H1 (cell line): ENCODE results near the gene SPON2. TPM values are rescaled to one million over a fixed set of nuclear protein-coding genes. Genes with fewer than 3 reads are reported as not detected.

ENCODE experiments used
- BACH1 ChIP-seq: IDR thresholded peaks from 2 replicates; pipeline ENCODE4 v1.6.1; 2012; ENCODE audit warnings: low read length, improper control_type of control experiment
- CHD7 ChIP-seq: fragments of 300-600 bp; sonication (generic); IDR thresholded peaks from 2 replicates; pipeline ENCODE4 v1.7.1; 2012; ENCODE audit warnings: low read length, moderate library complexity, mild to moderate bottlenecking, inconsistent platforms; ENCODE audit not compliant: insufficient replicate concordance
- GABPA ChIP-seq: IDR thresholded peaks from 2 replicates; pipeline ENCODE4 v1.6.1; 2011; ENCODE audit warnings: mild to moderate bottlenecking, low read length, moderate library complexity, borderline replicate concordance; ENCODE audit not compliant: insufficient read depth
- GTF2F1 ChIP-seq: IDR thresholded peaks from 2 replicates; pipeline ENCODE4 v1.6.1; 2012; ENCODE audit warnings: low read depth, low read length, improper control_type of control experiment, borderline replicate concordance
- HDAC6 ChIP-seq: IDR thresholded peaks from one replicate; pipeline ENCODE4 v1.7.1; 2012; ENCODE audit warnings: low read depth, mild to moderate bottlenecking, inconsistent platforms, low read length, moderate library complexity
- JUN ChIP-seq: IDR thresholded peaks from 2 replicates; pipeline ENCODE4 v1.6.1; 2011; ENCODE audit warnings: low read depth, mild to moderate bottlenecking, improper control_type of control experiment, low read length
- JUND ChIP-seq: IDR thresholded peaks from 2 replicates; pipeline ENCODE4 v1.6.1; 2011; ENCODE audit warnings: mild to moderate bottlenecking, improper control_type of control experiment, low read length
- MAX ChIP-seq: IDR thresholded peaks from 2 replicates; pipeline ENCODE4 v1.6.1; 2012; ENCODE audit warnings: inconsistent platforms
- POU5F1 ChIP-seq: IDR thresholded peaks from 2 replicates; pipeline ENCODE4 v1.6.1; 2011; ENCODE audit warnings: low read depth, mild to moderate bottlenecking, low read length, moderate library complexity
- RFX5 ChIP-seq: IDR thresholded peaks from 2 replicates; pipeline ENCODE4 v1.6.1; 2011; ENCODE audit warnings: low read depth, low read length, improper control_type of control experiment, borderline replicate concordance
- SIRT6 ChIP-seq: IDR thresholded peaks from one replicate; pipeline ENCODE4 v1.7.1; 2012; ENCODE audit warnings: low read length, inconsistent platforms
- YY1 ChIP-seq: IDR thresholded peaks from 2 replicates; pipeline ENCODE4 v1.6.1; 2011; ENCODE audit warnings: low read depth, mild to moderate bottlenecking, low read length
- polyA plus RNA-seq, 7 experiments: library from polyadenylated mRNA; depleted of rRNA in 3 of 7; stranded (reverse) in 5 of 7; unstranded in 2 of 7; fragments of >200 nt in 5 of 7; fragments of 200-250 nt in 2 of 7; gene quantifications; 1 replicate in 5 of 7; 2 replicates in 1 of 7; 4 replicates in 1 of 7; pipeline versions ENCODE4 v1.2.1 to v1.2.3, GENCODE V29; 2011 to 2013; ENCODE audit warnings: missing spikeins in 2 of 7, mixed read lengths in 2 of 7
- total RNA-seq: library from RNA; stranded (reverse); fragmentation: NEBNext Ultra II Directional; extraction: Animal tissue kit (Norgen Biotek cat#: 25700); gene quantifications from 2 replicates; pipeline ENCODE4 v1.2.1, GENCODE V29; 2021

SPON2 gene
- total and polyA plus RNA-seq, 2 of the 8 experiments (the other 6 are each of a cell fraction or from before 2014, with no cell fraction given): 2.8 to 3.2 TPM

- TF ChIP-seq CHD7 (no peak), HDAC6 (no peak), JUN (no peak), BACH1 (no peak), JUND (no peak), POU5F1 (no peak), SIRT6 (no peak), GABPA (no peak), RFX5 (no peak), YY1 (no peak), GTF2F1 (no peak), MAX (no peak)
These were observed 35.4 kb upstream of the SPON2 start (continued) for GRCh38 chr4:1207603-1208265.
